HepG2 (cell line): ENCODE data around the gene USP12. TPM values are rescaled to one million over a fixed set of nuclear protein-coding genes. Genes with fewer than 3 reads are reported as not detected.

Source experiments
- ATAC-seq: fragments of 200-7000 bp; cut with Tn5 transposase; 3 replicates; pipeline ENCODE4 v1.9.1; 2020; ENCODE audit warnings: mild to moderate bottlenecking, moderate library complexity
- BruUV-seq: library from RNA; stranded (reverse); fragments of 400-500 nt; replicated peaks from 2 replicates; lab custom pipeline; 2021; lab: Mats Ljungman, UMichigan
- CTCF ChIA-PET: fragments of 300-600 bp; formaldehyde crosslinking; extraction: SDS; loops from one replicate; lab custom pipeline; 2021; ENCODE audit warnings: low total read pairs, inconsistent platforms, low intra/inter-chr PET ratio; lab: Yijun Ruan, JAX
- POLR2A ChIA-PET: fragments of 350-600 bp; sonication (Branson Sonifier 250); formaldehyde crosslinking; loops from one replicate; lab custom pipeline; 2020; ENCODE audit warnings: antibody characterized with exemption, inconsistent platforms; lab: Yijun Ruan, JAX
- DNase-seq: peaks from one replicate; pipeline ENCODE4 v3.0.0-alpha.2; 2015; ENCODE audit warnings: low spot score
- FAIRE-seq: peaks from 3 replicates; lab custom pipeline; 2011; peaks lifted over from hg19 to GRCh38; lab: Jason Lieb, UNC
- H2AFZ ChIP-seq: one replicate; pipeline ENCODE4 v1.6.1; 2011; ENCODE audit warnings: low read length, inconsistent platforms
- H3K27ac ChIP-seq: fragments of 300-600 bp; 3 replicates; pipeline ENCODE4 v1.8.0; 2011; ENCODE audit warnings: mixed run types, mild to moderate bottlenecking, mixed read lengths, low read length, inconsistent platforms; ENCODE audit not compliant: insufficient read depth; ENCODE audit errors: extremely low read length
- H3K27me3 ChIP-seq, 2 experiments: fragments of 200-600 bp in 1 of 2; 2 replicates in 1 of 2; 3 replicates in 1 of 2; pipeline versions ENCODE4 v1.6.0 to v1.8.0; 2011; ENCODE audit warnings: low read length in 2 of 2, mild to moderate bottlenecking in 2 of 2, moderate library complexity in 2 of 2, inconsistent platforms in 1 of 2; ENCODE audit not compliant: insufficient read depth in 2 of 2, control insufficient read depth in 1 of 2
- H3K36me3 ChIP-seq, 2 experiments: fragments of 200-600 bp in 1 of 2; replicated peaks in 1 of 2; 2 replicates in 1 of 2; 3 replicates in 1 of 2; pipeline versions ENCODE4 v1.5.1 to v1.8.0; 2011; ENCODE audit warnings: low read length in 2 of 2, inconsistent platforms in 1 of 2; ENCODE audit not compliant: insufficient read depth in 2 of 2, control insufficient read depth in 1 of 2
- H3K4me1 ChIP-seq: 2 replicates; pipeline ENCODE4 v1.5.1; 2012; ENCODE audit warnings: low read length, inconsistent platforms; ENCODE audit not compliant: insufficient read depth
- H3K4me2 ChIP-seq: 2 replicates; pipeline ENCODE4 v1.6.0; 2011; ENCODE audit warnings: low read depth, low read length, inconsistent platforms
- H3K4me3 ChIP-seq, 3 experiments: fragments of 200-600 bp in 1 of 3; sonication (generic), shearing (Covaris generic) in 1 of 3; replicated peaks in 1 of 3; 2 replicates each; pipeline ENCODE4 v1.5.1; 2011 to 2016; ENCODE audit warnings: low read length in 3 of 3, inconsistent platforms in 2 of 3, low read depth in 2 of 3, mild to moderate bottlenecking in 2 of 3, control low read depth in 1 of 3, mixed read lengths in 1 of 3; ENCODE audit not compliant: insufficient read depth in 1 of 3
- H3K79me2 ChIP-seq: one replicate; pipeline ENCODE4 v1.6.1; 2011; ENCODE audit warnings: low read length, inconsistent platforms; ENCODE audit not compliant: insufficient read depth
- H3K9ac ChIP-seq: 2 replicates; pipeline ENCODE4 v1.6.0; 2011; ENCODE audit warnings: mild to moderate bottlenecking, low read depth, low read length, inconsistent platforms; ENCODE audit not compliant: insufficient read depth
- H3K9me3 ChIP-seq: 2 replicates; pipeline ENCODE4 v1.5.1; 2012; ENCODE audit warnings: mild to moderate bottlenecking, low read length
- H4K20me1 ChIP-seq: 2 replicates; pipeline ENCODE4 v1.6.0; 2011; ENCODE audit warnings: inconsistent platforms, mild to moderate bottlenecking, low read length, moderate library complexity; ENCODE audit not compliant: insufficient read depth
- ATF7-NPFF ChIP-seq: sonication (generic); formaldehyde crosslinking; IDR thresholded peaks from 2 replicates; pipeline ENCODE4 v1.8.1; 2023; ENCODE audit warnings: mild to moderate bottlenecking, low read depth, missing genetic modification reagents, moderate library complexity
- BRCA1 ChIP-seq: sonication (generic); formaldehyde crosslinking; IDR thresholded peaks from 2 replicates; pipeline ENCODE4 v1.4.0; 2020; ENCODE audit warnings: missing genetic modification reagents
- CENPT ChIP-seq: sonication (generic); formaldehyde crosslinking; IDR thresholded peaks from 2 replicates; pipeline ENCODE4 v1.8.0; 2022; ENCODE audit warnings: low read depth, mild to moderate bottlenecking, moderate library complexity, missing genetic modification reagents
- MEIS2 ChIP-seq: sonication (generic); formaldehyde crosslinking; IDR thresholded peaks from 2 replicates; pipeline ENCODE4 v1.9.0; 2021; ENCODE audit warnings: mild to moderate bottlenecking, missing genetic modification reagents
- NFIB ChIP-seq: sonication (generic); formaldehyde crosslinking; IDR thresholded peaks from 2 replicates; pipeline ENCODE4 v1.9.0; 2021; ENCODE audit warnings: missing genetic modification reagents, mild to moderate bottlenecking, borderline replicate concordance
- PAF1 ChIP-seq: IDR thresholded peaks from 2 replicates; pipeline ENCODE4 v1.6.1; 2016; ENCODE audit warnings: missing genetic modification reagents, missing compliant biosample characterization
- RARA ChIP-seq: IDR thresholded peaks from 2 replicates; pipeline ENCODE4 v1.6.1; 2016; ENCODE audit warnings: missing genetic modification reagents, missing compliant biosample characterization
- SALL1 ChIP-seq: sonication (generic); formaldehyde crosslinking; IDR thresholded peaks from 2 replicates; pipeline ENCODE4 v1.8.0; 2022; ENCODE audit warnings: mild to moderate bottlenecking, missing genetic modification reagents
- SKI ChIP-seq: fragments of 450-650 bp; IDR thresholded peaks from one replicate; pipeline ENCODE4 v1.6.1; 2018; ENCODE audit warnings: mild to moderate bottlenecking; ENCODE audit not compliant: partially characterized antibody
- SUZ12 ChIP-seq: fragments of 150-350 bp; IDR thresholded peaks from 2 replicates; pipeline ENCODE4 v1.6.1; 2014; ENCODE audit warnings: low read depth, low read length
- TOPORS ChIP-seq: sonication (generic); formaldehyde crosslinking; IDR thresholded peaks from 2 replicates; pipeline ENCODE4 v1.8.0; 2023; ENCODE audit warnings: mild to moderate bottlenecking, missing genetic modification reagents
- ZNF383 ChIP-seq: sonication (generic); formaldehyde crosslinking; IDR thresholded peaks from 2 replicates; pipeline ENCODE4 v1.4.0; 2020; ENCODE audit warnings: missing genetic modification reagents, mild to moderate bottlenecking, borderline replicate concordance
- ZNF564 ChIP-seq: sonication (generic); formaldehyde crosslinking; IDR thresholded peaks from 2 replicates; pipeline ENCODE4 v1.8.1; 2023; ENCODE audit warnings: mild to moderate bottlenecking, missing genetic modification reagents
- ZNF749 ChIP-seq: sonication (generic); formaldehyde crosslinking; IDR thresholded peaks from 2 replicates; pipeline ENCODE4 v1.8.0; 2022; ENCODE audit warnings: mild to moderate bottlenecking, missing genetic modification reagents, moderate library complexity, borderline replicate concordance
- WGBS: methylation state at CpG from one replicate; pipeline ENCODE4 v1.1.6; 2017; ENCODE audit warnings: low lambda C conversion rate; 5-methylcytosine and 5-hydroxymethylcytosine counted together
- in situ Hi-C: cut with HindIII; loops from 2 replicates; pipeline ENCODE4 v1.10.0; 2017; ENCODE audit warnings: low pct_unique_long_range_greater_than_20kb; ENCODE audit not compliant: extremely low pct_ligation_motif_present
- intact Hi-C: fragments of 100-400 bp; cut with micrococcal nuclease; formaldehyde crosslinking; loops from one replicate; pipeline ENCODE4 v1.10.0; 2022; ENCODE audit not compliant: unreplicated experiment
- polyA plus RNA-seq, 8 experiments: library from polyadenylated mRNA; depleted of rRNA in 3 of 8; stranded (reverse) in 7 of 8; unstranded in 1 of 8; fragments of >200 nt; fragmentation: Illumina TruSeq in 4 of 8; extraction: Trizol in 4 of 8; gene quantifications; 2 replicates each; pipeline versions ENCODE4 v1.2.1 to v1.2.3, GENCODE V29; 2011 to 2016; ENCODE audit warnings: low read depth in 4 of 8, missing spikeins in 1 of 8, mixed read lengths in 1 of 8; ENCODE audit not compliant: insufficient read depth in 1 of 8
- total RNA-seq, 5 experiments: library from RNA; depleted of rRNA; stranded (reverse); fragments of >200 nt; fragmentation: Illumina TruSeq; extraction: Trizol; gene quantifications; 2 replicates each; pipeline ENCODE4 v1.2.3, GENCODE V29; 2016; ENCODE audit warnings: low read depth in 1 of 5
- TF ChIP-seq, protein P1 (sequence below): IDR thresholded peaks from 2 replicates; pipeline ENCODE4 v1.6.1; 2012; ENCODE audit warnings: inconsistent platforms
- TF ChIP-seq, protein P2 (sequence below): sonication (generic); formaldehyde crosslinking; IDR thresholded peaks from 2 replicates; pipeline ENCODE4 v1.5.1; 2020; ENCODE audit warnings: mild to moderate bottlenecking, missing genetic modification reagents, moderate library complexity
- TF ChIP-seq, protein P3 (sequence below): sonication (generic); formaldehyde crosslinking; IDR thresholded peaks from 2 replicates; pipeline ENCODE4 v1.4.0; 2020; ENCODE audit warnings: low read depth, mild to moderate bottlenecking, missing genetic modification reagents
- TF ChIP-seq, protein P4 (sequence below): sonication (generic); formaldehyde crosslinking; IDR thresholded peaks from 2 replicates; pipeline ENCODE4 v1.4.0; 2020; ENCODE audit warnings: missing genetic modification reagents, borderline replicate concordance

Gene USP12
- total and polyA plus RNA-seq, 2 of the 13 experiments (the other 11 are each of a cell fraction or from before 2014, with no cell fraction given) = 9.8 to 19.5 TPM

DNA sequence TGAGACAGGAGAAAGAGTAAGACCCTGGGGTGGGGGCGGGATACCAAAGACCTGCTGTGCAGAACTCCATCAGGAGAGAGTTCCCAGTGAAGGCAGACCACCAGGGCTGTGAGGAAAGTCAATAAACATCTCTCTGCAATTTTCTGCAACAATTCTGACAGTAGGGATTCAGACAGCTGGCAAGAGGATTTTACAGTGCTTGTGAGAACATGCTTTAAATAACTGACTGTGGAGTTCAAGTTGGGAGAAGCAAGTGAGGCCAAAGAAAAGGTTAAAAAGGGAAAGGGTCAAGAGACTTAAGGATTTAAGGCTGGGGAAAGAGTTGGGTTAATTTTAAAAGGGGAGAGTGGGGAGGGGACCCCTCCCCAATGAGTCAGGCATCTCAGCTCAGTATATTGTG lies 98.4 kb downstream of the USP12 start:
- Histone ChIP-seq H3K27me3 (no peaks in the 10 kb centered on the region), H3K27ac (no peak overlapping the region), H3K4me3 (no peak overlapping the region), H3K4me1 (no peaks in the 10 kb centered on the region), H3K36me3 (peaks cover 3 to 19% of the 10 kb centered on the region in 2 experiments; a peak in 2 of 5 replicates), H3K9ac (no peak overlapping the region), H3K9me3 (no peaks in the 10 kb centered on the region), H3K79me2 (no peaks in the 10 kb centered on the region), H4K20me1 (no peaks in the 10 kb centered on the region), H2AFZ (no peak overlapping the region), H3K4me2 (no peak overlapping the region)
- intact Hi-C loops = no loop called here
- ATAC-seq = no peak
- 93% methylated on average over 1 of the region's 1 CpG for WGBS
- FAIRE-seq = no peak
- in situ Hi-C loops = no loop called here
- CTCF ChIA-PET = no interaction called here
- TF ChIP-seq, protein P1, sequence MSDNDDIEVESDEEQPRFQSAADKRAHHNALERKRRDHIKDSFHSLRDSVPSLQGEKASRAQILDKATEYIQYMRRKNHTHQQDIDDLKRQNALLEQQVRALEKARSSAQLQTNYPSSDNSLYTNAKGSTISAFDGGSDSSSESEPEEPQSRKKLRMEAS = no peak
- TF ChIP-seq, protein P2, sequence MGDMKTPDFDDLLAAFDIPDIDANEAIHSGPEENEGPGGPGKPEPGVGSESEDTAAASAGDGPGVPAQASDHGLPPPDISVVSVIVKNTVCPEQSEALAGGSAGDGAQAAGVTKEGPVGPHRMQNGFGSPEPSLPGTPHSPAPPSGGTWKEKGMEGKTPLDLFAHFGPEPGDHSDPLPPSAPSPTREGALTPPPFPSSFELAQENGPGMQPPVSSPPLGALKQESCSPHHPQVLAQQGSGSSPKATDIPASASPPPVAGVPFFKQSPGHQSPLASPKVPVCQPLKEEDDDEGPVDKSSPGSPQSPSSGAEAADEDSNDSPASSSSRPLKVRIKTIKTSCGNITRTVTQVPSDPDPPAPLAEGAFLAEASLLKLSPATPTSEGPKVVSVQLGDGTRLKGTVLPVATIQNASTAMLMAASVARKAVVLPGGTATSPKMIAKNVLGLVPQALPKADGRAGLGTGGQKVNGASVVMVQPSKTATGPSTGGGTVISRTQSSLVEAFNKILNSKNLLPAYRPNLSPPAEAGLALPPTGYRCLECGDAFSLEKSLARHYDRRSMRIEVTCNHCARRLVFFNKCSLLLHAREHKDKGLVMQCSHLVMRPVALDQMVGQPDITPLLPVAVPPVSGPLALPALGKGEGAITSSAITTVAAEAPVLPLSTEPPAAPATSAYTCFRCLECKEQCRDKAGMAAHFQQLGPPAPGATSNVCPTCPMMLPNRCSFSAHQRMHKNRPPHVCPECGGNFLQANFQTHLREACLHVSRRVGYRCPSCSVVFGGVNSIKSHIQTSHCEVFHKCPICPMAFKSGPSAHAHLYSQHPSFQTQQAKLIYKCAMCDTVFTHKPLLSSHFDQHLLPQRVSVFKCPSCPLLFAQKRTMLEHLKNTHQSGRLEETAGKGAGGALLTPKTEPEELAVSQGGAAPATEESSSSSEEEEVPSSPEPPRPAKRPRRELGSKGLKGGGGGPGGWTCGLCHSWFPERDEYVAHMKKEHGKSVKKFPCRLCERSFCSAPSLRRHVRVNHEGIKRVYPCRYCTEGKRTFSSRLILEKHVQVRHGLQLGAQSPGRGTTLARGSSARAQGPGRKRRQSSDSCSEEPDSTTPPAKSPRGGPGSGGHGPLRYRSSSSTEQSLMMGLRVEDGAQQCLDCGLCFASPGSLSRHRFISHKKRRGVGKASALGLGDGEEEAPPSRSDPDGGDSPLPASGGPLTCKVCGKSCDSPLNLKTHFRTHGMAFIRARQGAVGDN (CRISPR knock-in tag) = no peak
- TF ChIP-seq PAF1 (CRISPR knock-in tag) (no peak), CENPT (CRISPR knock-in tag) (no peak), MEIS2 (CRISPR knock-in tag) (no peak), TOPORS (CRISPR knock-in tag) (no peak), RARA (no peak), ATF7-NPFF (CRISPR knock-in tag) (no peak), SALL1 (CRISPR knock-in tag) (no peak), SUZ12 (no peak), SKI (no peak), ZNF564 (CRISPR knock-in tag) (no peak), BRCA1 (CRISPR knock-in tag) (no peak), ZNF383 (CRISPR knock-in tag) (no peak), ZNF749 (CRISPR knock-in tag) (no peak), NFIB (CRISPR knock-in tag) (no peak)
- TF ChIP-seq, protein P3, sequence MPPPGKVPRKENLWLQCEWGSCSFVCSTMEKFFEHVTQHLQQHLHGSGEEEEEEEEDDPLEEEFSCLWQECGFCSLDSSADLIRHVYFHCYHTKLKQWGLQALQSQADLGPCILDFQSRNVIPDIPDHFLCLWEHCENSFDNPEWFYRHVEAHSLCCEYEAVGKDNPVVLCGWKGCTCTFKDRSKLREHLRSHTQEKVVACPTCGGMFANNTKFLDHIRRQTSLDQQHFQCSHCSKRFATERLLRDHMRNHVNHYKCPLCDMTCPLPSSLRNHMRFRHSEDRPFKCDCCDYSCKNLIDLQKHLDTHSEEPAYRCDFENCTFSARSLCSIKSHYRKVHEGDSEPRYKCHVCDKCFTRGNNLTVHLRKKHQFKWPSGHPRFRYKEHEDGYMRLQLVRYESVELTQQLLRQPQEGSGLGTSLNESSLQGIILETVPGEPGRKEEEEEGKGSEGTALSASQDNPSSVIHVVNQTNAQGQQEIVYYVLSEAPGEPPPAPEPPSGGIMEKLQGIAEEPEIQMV (CRISPR knock-in tag) = no peak
- TF ChIP-seq, protein P4, sequence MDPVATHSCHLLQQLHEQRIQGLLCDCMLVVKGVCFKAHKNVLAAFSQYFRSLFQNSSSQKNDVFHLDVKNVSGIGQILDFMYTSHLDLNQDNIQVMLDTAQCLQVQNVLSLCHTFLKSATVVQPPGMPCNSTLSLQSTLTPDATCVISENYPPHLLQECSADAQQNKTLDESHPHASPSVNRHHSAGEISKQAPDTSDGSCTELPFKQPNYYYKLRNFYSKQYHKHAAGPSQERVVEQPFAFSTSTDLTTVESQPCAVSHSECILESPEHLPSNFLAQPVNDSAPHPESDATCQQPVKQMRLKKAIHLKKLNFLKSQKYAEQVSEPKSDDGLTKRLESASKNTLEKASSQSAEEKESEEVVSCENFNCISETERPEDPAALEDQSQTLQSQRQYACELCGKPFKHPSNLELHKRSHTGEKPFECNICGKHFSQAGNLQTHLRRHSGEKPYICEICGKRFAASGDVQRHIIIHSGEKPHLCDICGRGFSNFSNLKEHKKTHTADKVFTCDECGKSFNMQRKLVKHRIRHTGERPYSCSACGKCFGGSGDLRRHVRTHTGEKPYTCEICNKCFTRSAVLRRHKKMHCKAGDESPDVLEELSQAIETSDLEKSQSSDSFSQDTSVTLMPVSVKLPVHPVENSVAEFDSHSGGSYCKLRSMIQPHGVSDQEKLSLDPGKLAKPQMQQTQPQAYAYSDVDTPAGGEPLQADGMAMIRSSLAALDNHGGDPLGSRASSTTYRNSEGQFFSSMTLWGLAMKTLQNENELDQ = no peak
- DNase-seq = no peak
- no TSS peak for BruUV-seq
- POLR2A ChIA-PET = no interaction called here
